H1 (cell line): Measurements from ENCODE around the gene COMMD7. TPM values are rescaled to one million over a fixed set of nuclear protein-coding genes. Genes with fewer than 3 reads are reported as not detected.

Experiments
- CTCF ChIA-PET: fragments of 300-600 bp; sonication (Branson Sonifier 250); formaldehyde crosslinking; loops from one replicate; lab custom pipeline; 2021; ENCODE audit not compliant: partially characterized antibody; lab: Charles Lee
- POLR2A ChIA-PET: fragments of 300-600 bp; sonication (Branson Sonifier 250); formaldehyde crosslinking; loops from one replicate; lab custom pipeline; 2021; ENCODE audit warnings: inconsistent platforms; ENCODE audit not compliant: partially characterized antibody; lab: Charles Lee
- DNase-seq, 2 experiments: peaks; one replicate each; pipeline versions ENCODE4 v3.0.0 to v3.0.0-alpha.2; 2010 to 2022; ENCODE audit warnings: low spot score in 2 of 2, low read depth in 1 of 2, mixed read lengths in 1 of 2
- FAIRE-seq: peaks from 2 replicates; lab custom pipeline; 2011; peaks lifted over from hg19 to GRCh38; lab: Jason Lieb, UNC
- H2AFZ ChIP-seq: 2 replicates; pipeline ENCODE4 v1.8.1; 2012; ENCODE audit warnings: low read length, inconsistent platforms
- H2AK5ac ChIP-seq: 2 replicates; pipeline ENCODE4 v1.6.1; 2013; ENCODE audit warnings: low read depth, low read length
- H2BK120ac ChIP-seq: replicated peaks from 2 replicates; pipeline ENCODE3; 2013; ENCODE audit warnings: low read depth, low read length, inconsistent platforms
- H2BK12ac ChIP-seq: 2 replicates; pipeline ENCODE4 v1.6.1; 2013; ENCODE audit warnings: low read depth, low read length
- H2BK15ac ChIP-seq: 2 replicates; pipeline ENCODE4 v1.6.1; 2013; ENCODE audit warnings: low read length
- H2BK20ac ChIP-seq: 2 replicates; pipeline ENCODE4 v1.6.1; 2013; ENCODE audit warnings: low read length
- H2BK5ac ChIP-seq: 2 replicates; pipeline ENCODE4 v1.6.1; 2013; ENCODE audit warnings: low read depth, low read length
- H3K14ac ChIP-seq: 2 replicates; pipeline ENCODE4 v1.6.1; 2013; ENCODE audit warnings: inconsistent platforms; ENCODE audit not compliant: insufficient read length
- H3K18ac ChIP-seq: 2 replicates; pipeline ENCODE4 v1.6.1; 2013; ENCODE audit warnings: low read length; ENCODE audit errors: extremely low read depth
- H3K23ac ChIP-seq: 2 replicates; pipeline ENCODE4 v1.6.1; 2013; ENCODE audit warnings: inconsistent platforms; ENCODE audit not compliant: insufficient read length
- H3K23me2 ChIP-seq: 2 replicates; pipeline ENCODE4 v1.6.1; 2013; ENCODE audit warnings: low read depth, low read length
- H3K27ac ChIP-seq: 2 replicates; pipeline ENCODE4 v1.6.1; 2011; ENCODE audit warnings: low read depth, low read length, inconsistent platforms
- H3K27me3 ChIP-seq, 4 experiments: replicated peaks in 1 of 4; 1 replicate in 1 of 4; 2 replicates in 3 of 4; pipeline versions ENCODE4 v1.6.1 to v1.8.1; 2011 to 2013; ENCODE audit warnings: low read length in 3 of 4, mild to moderate bottlenecking in 3 of 4, inconsistent platforms in 2 of 4, mixed read lengths in 2 of 4, moderate library complexity in 1 of 4; ENCODE audit not compliant: control insufficient read depth in 3 of 4, insufficient read depth in 3 of 4; ENCODE audit errors: extremely low read depth in 1 of 4
- H3K36me3 ChIP-seq, 4 experiments: 2 replicates each; pipeline versions ENCODE4 v1.6.1 to v1.8.1; 2011 to 2013; ENCODE audit warnings: mild to moderate bottlenecking in 4 of 4, low read length in 3 of 4, moderate library complexity in 2 of 4, control low read depth in 1 of 4, inconsistent platforms in 1 of 4; ENCODE audit not compliant: insufficient read depth in 4 of 4, control insufficient read depth in 2 of 4
- H3K4ac ChIP-seq: replicated peaks from 2 replicates; pipeline ENCODE3; 2013; ENCODE audit warnings: low read length, low read depth, mixed read lengths, inconsistent platforms; ENCODE audit not compliant: insufficient read length
- H3K4me1 ChIP-seq, 4 experiments: replicated peaks in 1 of 4; 1 replicate in 1 of 4; 2 replicates in 3 of 4; pipeline versions ENCODE4 v1.6.1 to v1.8.1; 2011 to 2013; ENCODE audit warnings: low read length in 3 of 4, inconsistent platforms in 2 of 4, mixed read lengths in 1 of 4; ENCODE audit not compliant: insufficient read depth in 4 of 4, control insufficient read depth in 3 of 4
- H3K4me2 ChIP-seq, 2 experiments: 2 replicates each; pipeline versions ENCODE4 v1.6.1 to v1.8.1; 2011 to 2013; ENCODE audit warnings: low read depth in 2 of 2, low read length in 2 of 2, control low read depth in 1 of 2, inconsistent platforms in 1 of 2, mild to moderate bottlenecking in 1 of 2; ENCODE audit not compliant: insufficient read depth in 1 of 2
- H3K4me3 ChIP-seq, 4 experiments: fragments of 200-600, 300-600 bp in 1 of 4; sonication (generic), shearing (Covaris generic), sonication (Bioruptor Twin) in 1 of 4; 2 replicates each; pipeline versions ENCODE4 v1.5.1 to v1.8.1; 2011 to 2016; ENCODE audit warnings: low read length in 4 of 4, low read depth in 3 of 4, control low read depth in 2 of 4, inconsistent platforms in 2 of 4, mild to moderate bottlenecking in 2 of 4, mixed read lengths in 1 of 4, moderate library complexity in 1 of 4; ENCODE audit not compliant: insufficient read depth in 2 of 4; ENCODE audit errors: extremely low read depth in 1 of 4
- H3K56ac ChIP-seq: replicated peaks from 2 replicates; pipeline ENCODE3; 2013; ENCODE audit warnings: low read depth, mild to moderate bottlenecking, mixed read lengths, low read length, inconsistent platforms; ENCODE audit not compliant: insufficient read length
- H3K79me1 ChIP-seq: 2 replicates; pipeline ENCODE4 v1.6.1; 2013; ENCODE audit warnings: low read depth, low read length, control low read depth
- H3K79me2 ChIP-seq, 2 experiments: 2 replicates each; pipeline versions ENCODE4 v1.6.1 to v1.8.1; 2012 to 2013; ENCODE audit warnings: low read length in 2 of 2, mild to moderate bottlenecking in 2 of 2, inconsistent platforms in 1 of 2; ENCODE audit not compliant: insufficient read depth in 2 of 2, control insufficient read depth in 1 of 2
- H3K9ac ChIP-seq, 4 experiments: replicated peaks in 1 of 4; 1 replicate in 1 of 4; 2 replicates in 3 of 4; pipeline versions ENCODE4 v1.6.1 to v1.8.1; 2011 to 2013; ENCODE audit warnings: low read depth in 3 of 4, low read length in 3 of 4, control low read depth in 2 of 4, mild to moderate bottlenecking in 2 of 4, moderate library complexity in 2 of 4, inconsistent platforms in 1 of 4; ENCODE audit errors: extremely low read depth in 1 of 4
- H3K9me3 ChIP-seq, 2 experiments: 2 replicates each; pipeline versions ENCODE4 v1.6.1 to v1.8.1; 2012 to 2013; ENCODE audit warnings: mild to moderate bottlenecking in 2 of 2, moderate library complexity in 2 of 2, control low read depth in 1 of 2, inconsistent platforms in 1 of 2, low read depth in 1 of 2, low read length in 1 of 2, mixed read lengths in 1 of 2; ENCODE audit not compliant: insufficient read depth in 2 of 2
- H4K20me1 ChIP-seq, 2 experiments: replicated peaks in 1 of 2; 2 replicates each; pipeline versions ENCODE3 to v1.8.1; 2011 to 2013; ENCODE audit warnings: inconsistent platforms in 2 of 2, low read length in 2 of 2, mild to moderate bottlenecking in 1 of 2; ENCODE audit not compliant: insufficient read depth in 2 of 2, control insufficient read depth in 1 of 2
- H4K5ac ChIP-seq: 2 replicates; pipeline ENCODE4 v1.6.1; 2013; ENCODE audit warnings: low read length, low read depth, mixed read lengths, inconsistent platforms; ENCODE audit not compliant: insufficient read length
- H4K8ac ChIP-seq: 2 replicates; pipeline ENCODE4 v1.8.0; 2013; ENCODE audit warnings: mild to moderate bottlenecking, moderate library complexity, low read length, inconsistent platforms; ENCODE audit not compliant: insufficient read depth; ENCODE audit errors: extremely low read depth
- H4K91ac ChIP-seq: replicated peaks from 2 replicates; pipeline ENCODE3; 2013; ENCODE audit warnings: low read length, mixed read lengths, inconsistent platforms; ENCODE audit not compliant: insufficient read length
- CTBP2 ChIP-seq: IDR thresholded peaks from 2 replicates; pipeline ENCODE4 v1.7.0; 2011; ENCODE audit warnings: borderline replicate concordance, mild to moderate bottlenecking, moderate library complexity, mixed read lengths, low read length; ENCODE audit not compliant: insufficient read depth, insufficient read length
- CTCF ChIP-seq, 3 experiments: IDR thresholded peaks; 1 replicate in 2 of 3; 2 replicates in 1 of 3; pipeline versions ENCODE4 v1.5.1 to v1.6.1; 2011; ENCODE audit warnings: low read length in 3 of 3, mild to moderate bottlenecking in 3 of 3, inconsistent platforms in 2 of 3, low read depth in 1 of 3, moderate library complexity in 1 of 3; ENCODE audit not compliant: insufficient read depth in 1 of 3; ENCODE audit errors: control extremely low read depth in 1 of 3
- POLR2AphosphoS5 ChIP-seq: IDR thresholded peaks from 2 replicates; pipeline ENCODE4 v1.6.1; 2011; ENCODE audit warnings: low read depth, low read length
- POU5F1 ChIP-seq: IDR thresholded peaks from 2 replicates; pipeline ENCODE4 v1.6.1; 2011; ENCODE audit warnings: low read depth, mild to moderate bottlenecking, low read length, moderate library complexity
- SIN3A ChIP-seq, 2 experiments: IDR thresholded peaks in 1 of 2; conservative IDR thresholded peaks in 1 of 2; 2 replicates each; pipeline ENCODE4 v1.6.1; 2011 to 2012; ENCODE audit warnings: low read length in 2 of 2, improper control_type of control experiment in 1 of 2, low read depth in 1 of 2, mild to moderate bottlenecking in 1 of 2
- SP1 ChIP-seq: IDR thresholded peaks from 2 replicates; pipeline ENCODE4 v1.6.1; 2011; ENCODE audit warnings: low read depth, low read length
- SP2 ChIP-seq: IDR thresholded peaks from 2 replicates; pipeline ENCODE4 v1.6.1; 2012; ENCODE audit warnings: mild to moderate bottlenecking, low read length, inconsistent platforms
- SRF ChIP-seq: IDR thresholded peaks from 2 replicates; pipeline ENCODE4 v1.6.1; 2011; ENCODE audit warnings: mild to moderate bottlenecking, low read depth, low read length, moderate library complexity
- TBP ChIP-seq: IDR thresholded peaks from 2 replicates; pipeline ENCODE4 v1.6.1; 2011; ENCODE audit warnings: low read depth, low read length, improper control_type of control experiment
- WGBS, 2 experiments: shearing (Covaris generic) in 1 of 2; methylation state at CpG; one replicate each; pipeline versions ENCODE4 v1.1.6 to v1.1.7; 2013 to 2015; ENCODE audit warnings: low lambda C conversion rate in 2 of 2, mixed read lengths in 2 of 2, inconsistent platforms in 1 of 2, low coverage in 1 of 2, missing lambda C conversion rate in 1 of 2; ENCODE audit not compliant: insufficient replicate concordance in 2 of 2, insufficient coverage in 1 of 2, insufficient read length in 1 of 2; ENCODE audit errors: extremely low coverage in 1 of 2, missing lambda C conversion rate in 1 of 2; 5-methylcytosine and 5-hydroxymethylcytosine counted together
- polyA plus RNA-seq, 7 experiments: library from polyadenylated mRNA; depleted of rRNA in 3 of 7; stranded (reverse) in 5 of 7; unstranded in 2 of 7; fragments of >200 nt in 5 of 7; fragments of 200-250 nt in 2 of 7; gene quantifications; 1 replicate in 5 of 7; 2 replicates in 1 of 7; 4 replicates in 1 of 7; pipeline versions ENCODE4 v1.2.1 to v1.2.3, GENCODE V29; 2011 to 2013; ENCODE audit warnings: missing spikeins in 2 of 7, mixed read lengths in 2 of 7
- total RNA-seq: library from RNA; stranded (reverse); fragmentation: NEBNext Ultra II Directional; extraction: Animal tissue kit (Norgen Biotek cat#: 25700); gene quantifications from 2 replicates; pipeline ENCODE4 v1.2.1, GENCODE V29; 2021

COMMD7 gene
- total and polyA plus RNA-seq, 2 of the 8 experiments (the other 6 are each of a cell fraction or from before 2014, with no cell fraction given): 39.4 to 48.9 TPM

DNA sequence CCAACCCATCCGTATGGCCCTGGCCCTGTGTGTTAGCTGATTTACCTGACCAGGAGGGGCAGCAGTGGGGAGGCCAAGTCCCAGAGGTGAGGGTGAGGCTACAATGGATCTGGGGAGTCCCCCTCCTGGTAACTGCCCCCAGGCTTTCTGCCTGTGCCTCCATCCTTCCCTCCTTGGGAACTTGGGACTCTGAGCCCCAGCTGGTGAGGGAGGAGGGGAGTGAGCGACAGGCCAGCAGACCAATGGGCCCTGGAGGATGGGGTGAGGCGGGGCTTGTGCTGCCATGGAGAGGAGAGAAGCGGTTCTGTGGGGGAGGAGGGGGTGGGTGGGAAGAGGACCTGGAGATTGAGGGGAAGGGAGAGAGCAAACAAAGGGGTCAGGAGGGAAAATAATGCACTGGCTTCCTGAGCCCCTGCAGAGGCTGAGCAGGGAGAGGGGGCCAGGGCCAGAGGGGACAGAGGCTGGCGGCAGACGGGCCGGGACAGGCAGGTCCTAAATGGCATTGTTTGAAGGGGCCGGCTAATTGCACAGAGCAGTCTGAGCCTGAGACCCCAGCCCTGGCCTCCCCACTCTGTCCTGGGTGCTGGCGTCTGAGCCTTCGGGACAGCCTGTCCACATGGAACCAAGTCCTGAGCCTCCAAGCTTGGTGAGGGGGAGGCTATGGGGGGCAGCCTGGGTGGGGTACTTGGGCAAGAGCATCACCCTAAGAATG lies 36.4 kb upstream of the COMMD7 start:
- peaks cover 22 to 46% (median 30%) of the 10 kb centered on the region in 4 experiments for H3K4me1 ChIP-seq
- ChIA-PET POLR2A (interaction anchor here (1.3 to 9.3 kb wide), 13 partner anchors 10 to 94 kb away, joined by 3 to 209 read pairs (median 7); partner anchors contain the start of genes COMMD7 and DNMT3B), CTCF (interaction anchor here (0.8 to 9.4 kb wide), 28 partner anchors 11 to 140 kb away, joined by 3 to 221 read pairs (median 6); partner anchors contain the start of genes C20orf203, COMMD7 and EFCAB8)
- H3K23me2 ChIP-seq: no peaks in the 10 kb centered on the region
- no peak overlapping the region; the same call in 1 of the 2 replicates for H2AK5ac ChIP-seq
- no peak overlapping the region for H3K14ac ChIP-seq
- no peak overlapping the region for H2AFZ ChIP-seq
- no peaks in the 10 kb centered on the region for H3K9me3 ChIP-seq
- H2BK12ac ChIP-seq: no peak overlapping the region; the same call in 1 of the 2 replicates
- no peak overlapping the region for H3K23ac ChIP-seq
- H3K27ac ChIP-seq: peak overlapping the region; percentile 73; the same call in 1 of the 2 replicates
- H3K36me3 ChIP-seq: peaks cover 41 to 93% (median 50%) of the 10 kb centered on the region in 4 experiments
- H2BK15ac ChIP-seq: no peak overlapping the region
- peaks cover 62% of the 10 kb centered on the region in 2 experiments for H4K20me1 ChIP-seq
- H2BK20ac ChIP-seq: no peak overlapping the region
- H4K91ac ChIP-seq: no peak overlapping the region
- H4K5ac ChIP-seq: no peak overlapping the region
- H3K4ac ChIP-seq: no peak overlapping the region
- no peak overlapping the region for H3K56ac ChIP-seq
- H3K27me3 ChIP-seq: no peaks in the 10 kb centered on the region
- H2BK120ac ChIP-seq: no peak overlapping the region
- peak overlapping the region; percentile 75; the same call in 1 of the 2 replicates for H2BK5ac ChIP-seq
- H3K18ac ChIP-seq: no peak overlapping the region
- WGBS, 2 experiments: 89% methylated on average over 6 of the region's 10 CpGs; no CpG with 5 or more reads in 1 of the 2 experiments
- no peak overlapping the region for H4K8ac ChIP-seq
- peak overlapping the region; percentile 7 to 9; a peak in 2 of 4 replicates for H3K4me2 ChIP-seq
- peaks cover 11% of the 10 kb centered on the region for H3K79me1 ChIP-seq
- H3K9ac ChIP-seq: no peak overlapping the region; a peak in 1 of 7 replicates
- no peak overlapping the region for H3K4me3 ChIP-seq
- peaks cover 30 to 95% of the 10 kb centered on the region in 2 experiments for H3K79me2 ChIP-seq
- FAIRE-seq: no peak
- peak in 1 of 2 experiments; percentile 86 for DNase-seq
- TF ChIP-seq CTCF (IDR thresholded peaks at IDR 0.05; ENCODE audit: control extremely low read depth in 1 of 3, insufficient read depth in 1 of 3, low read depth in 1 of 3, low read length in 3 of 3) (peak in 1 of 3 experiments; percentile 25; a peak in 1 of 4 replicates), POLR2AphosphoS5 (0 out of 2 replicates have a peak, but pooled peaks have one; percentile 25), SIN3A (conservative IDR thresholded peaks at IDR 0.05 in 1 of 2, IDR thresholded peaks at IDR 0.05 in 1 of 2; ENCODE audit: low read depth in 1 of 2, low read length in 2 of 2) (0 out of 4 replicates have a peak, but pooled peaks of 1 of the 2 experiments have one; percentile 40), TBP (no peak), SRF (no peak), SP1 (peak; percentile 76), SP2 (peak; percentile 34), POU5F1 (no peak), CTBP2 (no peak)
